H1 (cell line): ENCODE data around the gene TNFAIP2. TPM values are rescaled to one million over a fixed set of nuclear protein-coding genes. Genes with fewer than 3 reads are reported as not detected.
A peak's percentile ranks its signal among the peaks of the same experiment; 100 is the strongest.

Source experiments
- CTCF ChIA-PET: fragments of 300-600 bp; sonication (Branson Sonifier 250); formaldehyde crosslinking; loops from one replicate; lab custom pipeline; 2021; ENCODE audit not compliant: partially characterized antibody; lab: Charles Lee
- POLR2A ChIA-PET: fragments of 300-600 bp; sonication (Branson Sonifier 250); formaldehyde crosslinking; loops from one replicate; lab custom pipeline; 2021; ENCODE audit warnings: inconsistent platforms; ENCODE audit not compliant: partially characterized antibody; lab: Charles Lee
- DNase-seq, 2 experiments: peaks; one replicate each; pipeline versions ENCODE4 v3.0.0 to v3.0.0-alpha.2; 2010 to 2022; ENCODE audit warnings: low spot score in 2 of 2, low read depth in 1 of 2, mixed read lengths in 1 of 2
- FAIRE-seq: peaks from 2 replicates; lab custom pipeline; 2011; peaks lifted over from hg19 to GRCh38; lab: Jason Lieb, UNC
- H2AFZ ChIP-seq: 2 replicates; pipeline ENCODE4 v1.8.1; 2012; ENCODE audit warnings: low read length, inconsistent platforms
- H2AK5ac ChIP-seq: 2 replicates; pipeline ENCODE4 v1.6.1; 2013; ENCODE audit warnings: low read depth, low read length
- H2BK120ac ChIP-seq: replicated peaks from 2 replicates; pipeline ENCODE3; 2013; ENCODE audit warnings: low read depth, low read length, inconsistent platforms
- H2BK12ac ChIP-seq: 2 replicates; pipeline ENCODE4 v1.6.1; 2013; ENCODE audit warnings: low read depth, low read length
- H2BK15ac ChIP-seq: 2 replicates; pipeline ENCODE4 v1.6.1; 2013; ENCODE audit warnings: low read length
- H2BK20ac ChIP-seq: 2 replicates; pipeline ENCODE4 v1.6.1; 2013; ENCODE audit warnings: low read length
- H2BK5ac ChIP-seq: 2 replicates; pipeline ENCODE4 v1.6.1; 2013; ENCODE audit warnings: low read depth, low read length
- H3K14ac ChIP-seq: 2 replicates; pipeline ENCODE4 v1.6.1; 2013; ENCODE audit warnings: inconsistent platforms; ENCODE audit not compliant: insufficient read length
- H3K18ac ChIP-seq: 2 replicates; pipeline ENCODE4 v1.6.1; 2013; ENCODE audit warnings: low read length; ENCODE audit errors: extremely low read depth
- H3K23ac ChIP-seq: 2 replicates; pipeline ENCODE4 v1.6.1; 2013; ENCODE audit warnings: inconsistent platforms; ENCODE audit not compliant: insufficient read length
- H3K23me2 ChIP-seq: 2 replicates; pipeline ENCODE4 v1.6.1; 2013; ENCODE audit warnings: low read depth, low read length
- H3K27ac ChIP-seq: 2 replicates; pipeline ENCODE4 v1.6.1; 2011; ENCODE audit warnings: low read depth, low read length, inconsistent platforms
- H3K27me3 ChIP-seq, 4 experiments: replicated peaks in 1 of 4; 1 replicate in 1 of 4; 2 replicates in 3 of 4; pipeline versions ENCODE4 v1.6.1 to v1.8.1; 2011 to 2013; ENCODE audit warnings: low read length in 3 of 4, mild to moderate bottlenecking in 3 of 4, inconsistent platforms in 2 of 4, mixed read lengths in 2 of 4, moderate library complexity in 1 of 4; ENCODE audit not compliant: control insufficient read depth in 3 of 4, insufficient read depth in 3 of 4; ENCODE audit errors: extremely low read depth in 1 of 4
- H3K36me3 ChIP-seq, 4 experiments: 2 replicates each; pipeline versions ENCODE4 v1.6.1 to v1.8.1; 2011 to 2013; ENCODE audit warnings: mild to moderate bottlenecking in 4 of 4, low read length in 3 of 4, moderate library complexity in 2 of 4, control low read depth in 1 of 4, inconsistent platforms in 1 of 4; ENCODE audit not compliant: insufficient read depth in 4 of 4, control insufficient read depth in 2 of 4
- H3K4ac ChIP-seq: replicated peaks from 2 replicates; pipeline ENCODE3; 2013; ENCODE audit warnings: low read length, low read depth, mixed read lengths, inconsistent platforms; ENCODE audit not compliant: insufficient read length
- H3K4me1 ChIP-seq, 4 experiments: replicated peaks in 1 of 4; 1 replicate in 1 of 4; 2 replicates in 3 of 4; pipeline versions ENCODE4 v1.6.1 to v1.8.1; 2011 to 2013; ENCODE audit warnings: low read length in 3 of 4, inconsistent platforms in 2 of 4, mixed read lengths in 1 of 4; ENCODE audit not compliant: insufficient read depth in 4 of 4, control insufficient read depth in 3 of 4
- H3K4me2 ChIP-seq, 2 experiments: 2 replicates each; pipeline versions ENCODE4 v1.6.1 to v1.8.1; 2011 to 2013; ENCODE audit warnings: low read depth in 2 of 2, low read length in 2 of 2, control low read depth in 1 of 2, inconsistent platforms in 1 of 2, mild to moderate bottlenecking in 1 of 2; ENCODE audit not compliant: insufficient read depth in 1 of 2
- H3K4me3 ChIP-seq, 4 experiments: fragments of 200-600, 300-600 bp in 1 of 4; sonication (generic), shearing (Covaris generic), sonication (Bioruptor Twin) in 1 of 4; 2 replicates each; pipeline versions ENCODE4 v1.5.1 to v1.8.1; 2011 to 2016; ENCODE audit warnings: low read length in 4 of 4, low read depth in 3 of 4, control low read depth in 2 of 4, inconsistent platforms in 2 of 4, mild to moderate bottlenecking in 2 of 4, mixed read lengths in 1 of 4, moderate library complexity in 1 of 4; ENCODE audit not compliant: insufficient read depth in 2 of 4; ENCODE audit errors: extremely low read depth in 1 of 4
- H3K56ac ChIP-seq: replicated peaks from 2 replicates; pipeline ENCODE3; 2013; ENCODE audit warnings: low read depth, mild to moderate bottlenecking, mixed read lengths, low read length, inconsistent platforms; ENCODE audit not compliant: insufficient read length
- H3K79me1 ChIP-seq: 2 replicates; pipeline ENCODE4 v1.6.1; 2013; ENCODE audit warnings: low read depth, low read length, control low read depth
- H3K79me2 ChIP-seq, 2 experiments: 2 replicates each; pipeline versions ENCODE4 v1.6.1 to v1.8.1; 2012 to 2013; ENCODE audit warnings: low read length in 2 of 2, mild to moderate bottlenecking in 2 of 2, inconsistent platforms in 1 of 2; ENCODE audit not compliant: insufficient read depth in 2 of 2, control insufficient read depth in 1 of 2
- H3K9ac ChIP-seq, 4 experiments: replicated peaks in 1 of 4; 1 replicate in 1 of 4; 2 replicates in 3 of 4; pipeline versions ENCODE4 v1.6.1 to v1.8.1; 2011 to 2013; ENCODE audit warnings: low read depth in 3 of 4, low read length in 3 of 4, control low read depth in 2 of 4, mild to moderate bottlenecking in 2 of 4, moderate library complexity in 2 of 4, inconsistent platforms in 1 of 4; ENCODE audit errors: extremely low read depth in 1 of 4
- H3K9me3 ChIP-seq, 2 experiments: 2 replicates each; pipeline versions ENCODE4 v1.6.1 to v1.8.1; 2012 to 2013; ENCODE audit warnings: mild to moderate bottlenecking in 2 of 2, moderate library complexity in 2 of 2, control low read depth in 1 of 2, inconsistent platforms in 1 of 2, low read depth in 1 of 2, low read length in 1 of 2, mixed read lengths in 1 of 2; ENCODE audit not compliant: insufficient read depth in 2 of 2
- H4K20me1 ChIP-seq, 2 experiments: replicated peaks in 1 of 2; 2 replicates each; pipeline versions ENCODE3 to v1.8.1; 2011 to 2013; ENCODE audit warnings: inconsistent platforms in 2 of 2, low read length in 2 of 2, mild to moderate bottlenecking in 1 of 2; ENCODE audit not compliant: insufficient read depth in 2 of 2, control insufficient read depth in 1 of 2
- H4K5ac ChIP-seq: 2 replicates; pipeline ENCODE4 v1.6.1; 2013; ENCODE audit warnings: low read length, low read depth, mixed read lengths, inconsistent platforms; ENCODE audit not compliant: insufficient read length
- H4K8ac ChIP-seq: 2 replicates; pipeline ENCODE4 v1.8.0; 2013; ENCODE audit warnings: mild to moderate bottlenecking, moderate library complexity, low read length, inconsistent platforms; ENCODE audit not compliant: insufficient read depth; ENCODE audit errors: extremely low read depth
- H4K91ac ChIP-seq: replicated peaks from 2 replicates; pipeline ENCODE3; 2013; ENCODE audit warnings: low read length, mixed read lengths, inconsistent platforms; ENCODE audit not compliant: insufficient read length
- BCL11A ChIP-seq, 2 experiments: IDR thresholded peaks; one replicate each; pipeline ENCODE4 v1.6.1; 2011; ENCODE audit warnings: low read depth in 2 of 2, low read length in 2 of 2, mild to moderate bottlenecking in 2 of 2
- GTF2F1 ChIP-seq: IDR thresholded peaks from 2 replicates; pipeline ENCODE4 v1.6.1; 2012; ENCODE audit warnings: low read depth, low read length, improper control_type of control experiment, borderline replicate concordance
- JUN ChIP-seq: IDR thresholded peaks from 2 replicates; pipeline ENCODE4 v1.6.1; 2011; ENCODE audit warnings: low read depth, mild to moderate bottlenecking, improper control_type of control experiment, low read length
- RNF2 ChIP-seq: fragments of 200-900, 300-1000 bp; sonication (generic); IDR thresholded peaks from 2 replicates; pipeline ENCODE4 v1.7.1; 2016; ENCODE audit warnings: borderline replicate concordance, low read depth, mild to moderate bottlenecking, antibody characterized with exemption, low read length; ENCODE audit not compliant: poor library complexity, severe bottlenecking; ENCODE audit errors: missing control alignments
- YY1 ChIP-seq: IDR thresholded peaks from 2 replicates; pipeline ENCODE4 v1.6.1; 2011; ENCODE audit warnings: low read depth, mild to moderate bottlenecking, low read length
- WGBS, 2 experiments: shearing (Covaris generic) in 1 of 2; methylation state at CpG; one replicate each; pipeline versions ENCODE4 v1.1.6 to v1.1.7; 2013 to 2015; ENCODE audit warnings: low lambda C conversion rate in 2 of 2, mixed read lengths in 2 of 2, inconsistent platforms in 1 of 2, low coverage in 1 of 2, missing lambda C conversion rate in 1 of 2; ENCODE audit not compliant: insufficient replicate concordance in 2 of 2, insufficient coverage in 1 of 2, insufficient read length in 1 of 2; ENCODE audit errors: extremely low coverage in 1 of 2, missing lambda C conversion rate in 1 of 2; 5-methylcytosine and 5-hydroxymethylcytosine counted together
- polyA plus RNA-seq, 7 experiments: library from polyadenylated mRNA; depleted of rRNA in 3 of 7; stranded (reverse) in 5 of 7; unstranded in 2 of 7; fragments of >200 nt in 5 of 7; fragments of 200-250 nt in 2 of 7; gene quantifications; 1 replicate in 5 of 7; 2 replicates in 1 of 7; 4 replicates in 1 of 7; pipeline versions ENCODE4 v1.2.1 to v1.2.3, GENCODE V29; 2011 to 2013; ENCODE audit warnings: missing spikeins in 2 of 7, mixed read lengths in 2 of 7
- total RNA-seq: library from RNA; stranded (reverse); fragmentation: NEBNext Ultra II Directional; extraction: Animal tissue kit (Norgen Biotek cat#: 25700); gene quantifications from 2 replicates; pipeline ENCODE4 v1.2.1, GENCODE V29; 2021
- TF ChIP-seq, protein P1 (sequence below), 3 experiments: IDR thresholded peaks; 1 replicate in 2 of 3; 2 replicates in 1 of 3; pipeline versions ENCODE4 v1.5.1 to v1.6.1; 2011; ENCODE audit warnings: low read length in 3 of 3, mild to moderate bottlenecking in 3 of 3, inconsistent platforms in 2 of 3, low read depth in 1 of 3, moderate library complexity in 1 of 3; ENCODE audit not compliant: insufficient read depth in 1 of 3; ENCODE audit errors: control extremely low read depth in 1 of 3

The TNFAIP2 gene
- total and polyA plus RNA-seq, 2 of the 8 experiments (the other 6 are each of a cell fraction or from before 2014, with no cell fraction given): 28.3 to 34.5 TPM

DNA sequence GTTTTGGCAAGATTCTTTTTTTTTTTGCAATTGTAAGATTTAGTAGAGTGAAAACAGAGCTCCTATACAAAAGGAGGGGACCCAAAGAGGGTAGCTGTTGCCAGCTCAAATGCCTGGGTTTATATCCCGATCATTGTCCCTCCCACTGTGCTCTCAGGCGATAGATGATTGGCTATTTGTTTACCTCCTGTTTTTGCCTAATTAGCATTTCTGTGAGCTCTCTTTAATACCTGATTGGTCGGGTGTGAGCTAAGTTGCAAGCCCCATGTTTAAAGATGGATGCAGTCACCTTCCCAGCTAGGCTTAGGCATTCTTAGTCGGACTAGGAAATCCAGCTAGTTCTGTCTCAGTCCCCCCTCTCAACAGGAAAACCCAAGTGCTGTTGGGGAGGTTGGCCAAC, 26.9 kb upstream of the TNFAIP2 start:
- FAIRE-seq (no peak), DNase-seq (no peak)
- Histone ChIP-seq H3K9ac (no peak overlapping the region), H3K4ac (no peak overlapping the region), H4K20me1 (no peaks in the 10 kb centered on the region), H3K23me2 (no peaks in the 10 kb centered on the region), H2AFZ (no peak overlapping the region), H3K4me2 (no peak overlapping the region), H3K9me3 (no peaks in the 10 kb centered on the region), H3K14ac (no peak overlapping the region), H4K5ac (no peak overlapping the region), H3K4me1 (peaks cover 0 to 23% (median 14%) of the 10 kb centered on the region in 4 experiments; a peak in 6 of 7 replicates), H3K56ac (no peak overlapping the region), H3K4me3 (no peak overlapping the region), H3K27me3 (peaks cover 0 to 2% (median 1%) of the 10 kb centered on the region in 4 experiments; a peak in 5 of 7 replicates), H3K79me2 (no peaks in the 10 kb centered on the region), H3K18ac (no peak overlapping the region; the same call in 1 of the 2 replicates), H3K36me3 (no peaks in the 10 kb centered on the region), H2BK5ac (peak overlapping the region; percentile 66; the same call in 1 of the 2 replicates), H3K27ac (no peak overlapping the region), H2BK20ac (peak overlapping the region; percentile 72; the same call in 1 of the 2 replicates), H2BK12ac (peak overlapping the region; percentile 92; the same call in 1 of the 2 replicates), H2BK15ac (peak overlapping the region; percentile 46; the same call in 1 of the 2 replicates), H2BK120ac (no peak overlapping the region), H3K79me1 (no peaks in the 10 kb centered on the region), H3K23ac (no peak overlapping the region), H4K8ac (no peak overlapping the region), H2AK5ac (peak overlapping the region; percentile 24; the same call in 1 of the 2 replicates), H4K91ac (no peak overlapping the region)
- TF ChIP-seq BCL11A (IDR thresholded peaks at IDR 0.05; ENCODE audit: low read depth in 2 of 2, low read length in 2 of 2) (no peak), YY1 (peak; percentile 56; the same call in 1 of the 2 replicates), RNF2 (no peak), JUN (no peak), GTF2F1 (no peak)
- TF ChIP-seq, protein P1, sequence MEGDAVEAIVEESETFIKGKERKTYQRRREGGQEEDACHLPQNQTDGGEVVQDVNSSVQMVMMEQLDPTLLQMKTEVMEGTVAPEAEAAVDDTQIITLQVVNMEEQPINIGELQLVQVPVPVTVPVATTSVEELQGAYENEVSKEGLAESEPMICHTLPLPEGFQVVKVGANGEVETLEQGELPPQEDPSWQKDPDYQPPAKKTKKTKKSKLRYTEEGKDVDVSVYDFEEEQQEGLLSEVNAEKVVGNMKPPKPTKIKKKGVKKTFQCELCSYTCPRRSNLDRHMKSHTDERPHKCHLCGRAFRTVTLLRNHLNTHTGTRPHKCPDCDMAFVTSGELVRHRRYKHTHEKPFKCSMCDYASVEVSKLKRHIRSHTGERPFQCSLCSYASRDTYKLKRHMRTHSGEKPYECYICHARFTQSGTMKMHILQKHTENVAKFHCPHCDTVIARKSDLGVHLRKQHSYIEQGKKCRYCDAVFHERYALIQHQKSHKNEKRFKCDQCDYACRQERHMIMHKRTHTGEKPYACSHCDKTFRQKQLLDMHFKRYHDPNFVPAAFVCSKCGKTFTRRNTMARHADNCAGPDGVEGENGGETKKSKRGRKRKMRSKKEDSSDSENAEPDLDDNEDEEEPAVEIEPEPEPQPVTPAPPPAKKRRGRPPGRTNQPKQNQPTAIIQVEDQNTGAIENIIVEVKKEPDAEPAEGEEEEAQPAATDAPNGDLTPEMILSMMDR (IDR thresholded peaks at IDR 0.05; ENCODE audit: control extremely low read depth in 1 of 3, insufficient read depth in 1 of 3, low read depth in 1 of 3, low read length in 3 of 3): no peak
- 57% methylated on average over 4 of the region's 4 CpGs; no CpG with 5 or more reads in 1 of the 2 experiments for WGBS, 2 experiments
- ChIA-PET POLR2A (interaction anchor here (1.2 kb wide), 1 partner anchor 238 kb away, joined by 4 read pairs; the partner anchor contains the start of gene EIF5), CTCF (interaction anchor here (0.8 to 5.4 kb wide), 13 partner anchors 9 to 196 kb away, joined by 3 to 58 read pairs (median 5); no protein-coding TSS in a partner anchor)
